ENCODE results near the gene PLTP.
"Not testable (repeated sequence)": the region's sequence is repeated elsewhere in the genome, so short reads cannot be mapped to it uniquely, and the experiment has no call there.

PLTP gene

GRCh38 chr20:45944151-45944964 is 32.4 kb upstream of the PLTP start:
- no peak for DNase-seq

GRCh38 chr20:45943613-45944012 is 31.7 kb upstream of the PLTP start:
- DNase-seq: no peak

- DNase-seq: no peak
Measured at GRCh38 chr20:45940469-45940868, 28.5 kb upstream of the PLTP start.

- no peak for DNase-seq
Measured at GRCh38 chr20:45940053-45940452, 28.1 kb upstream of the PLTP start.

GRCh38 chr20:45938727-45939438 is 26.9 kb upstream of the PLTP start:
- DNase-seq: no peak

- DNase-seq: no peak
Measured at GRCh38 chr20:45937765-45938164, 25.8 kb upstream of the PLTP start.

- DNase-seq: no peak
Measured at GRCh38 chr20:45935416-45936046, 23.6 kb upstream of the PLTP start.

GRCh38 chr20:45934586-45935415 is 22.8 kb upstream of the PLTP start, which contains the start of gene PCIF1:
Gene PCIF1 (plus strand): TSS chr20:45934683. CDS start chr20:45939000, 4,317 bp downstream.
- DNase-seq: peak; percentile 95

GRCh38 chr20:45934046-45934585 is 22.2 kb upstream of the PLTP start:
- peak; percentile 40 for DNase-seq

- DNase-seq: peak; percentile 74
Measured at GRCh38 chr20:45933266-45934045, 21.5 kb upstream of the PLTP start.

GRCh38 chr20:45931680-45932079 is 19.7 kb upstream of the PLTP start:
- DNase-seq: not testable (repeated sequence)

- no peak for DNase-seq
Measured at GRCh38 chr20:45927071-45927878, 15.3 kb upstream of the PLTP start.

- DNase-seq: no peak
Measured at GRCh38 chr20:45926731-45927070, 14.7 kb upstream of the PLTP start.

GRCh38 chr20:45925821-45926506 is 14.0 kb upstream of the PLTP start:
- DNase-seq: no peak

GRCh38 chr20:45924391-45925261 is 12.7 kb upstream of the PLTP start:
- DNase-seq: no peak

- DNase-seq: no peak
Measured at GRCh38 chr20:45921337-45922189, 9.6 kb upstream of the PLTP start.

GRCh38 chr20:45920462-45921336 is 8.7 kb upstream of the PLTP start:
- no peak for DNase-seq

All from NCI-H526 treated with DMSO at 0.1 percent for 48 hours (cell line).